Measurements from ENCODE around the gene PTPRN2.

PTPRN2 gene

DNA sequence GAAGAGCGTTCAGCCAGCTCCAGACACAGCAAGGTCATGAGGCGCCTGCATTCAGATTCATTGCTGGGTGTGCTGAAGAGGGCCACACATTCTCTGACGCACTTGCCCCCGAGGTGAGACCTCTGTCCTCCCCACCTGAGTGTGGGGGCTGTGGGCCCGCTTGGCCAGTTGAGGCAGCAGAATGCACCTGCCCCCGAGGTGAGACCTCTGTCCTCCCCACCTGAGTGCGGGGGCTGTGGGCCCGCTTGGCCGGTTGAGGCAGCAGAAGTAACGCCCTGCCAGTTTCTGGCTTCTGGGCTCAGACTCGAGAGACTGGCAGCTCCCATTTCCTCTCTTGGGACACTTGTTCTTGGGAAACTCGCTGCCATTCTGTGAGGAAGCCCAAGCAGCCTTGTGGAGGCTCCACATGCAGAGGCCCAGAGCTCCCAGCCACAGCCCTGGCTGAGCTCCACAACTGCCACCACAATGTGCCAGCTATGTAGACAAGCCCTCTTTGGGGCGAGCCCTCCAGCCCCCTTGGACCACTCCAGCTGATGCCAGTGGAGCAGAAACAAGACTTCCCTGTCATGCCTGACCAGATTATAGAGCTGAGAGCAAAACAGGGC lies 816.8 kb downstream of the PTPRN2 start:
- no peak overlapping the region for H3K4me3 ChIP-seq (ENCODE audit: low read depth, low read length)
- DNase-seq (ENCODE audit: low read depth, low spot score), result no peak
- ChIA-PET CTCF (no interaction called here), POLR2A (no interaction called here)
- TF ChIP-seq, protein P1, sequence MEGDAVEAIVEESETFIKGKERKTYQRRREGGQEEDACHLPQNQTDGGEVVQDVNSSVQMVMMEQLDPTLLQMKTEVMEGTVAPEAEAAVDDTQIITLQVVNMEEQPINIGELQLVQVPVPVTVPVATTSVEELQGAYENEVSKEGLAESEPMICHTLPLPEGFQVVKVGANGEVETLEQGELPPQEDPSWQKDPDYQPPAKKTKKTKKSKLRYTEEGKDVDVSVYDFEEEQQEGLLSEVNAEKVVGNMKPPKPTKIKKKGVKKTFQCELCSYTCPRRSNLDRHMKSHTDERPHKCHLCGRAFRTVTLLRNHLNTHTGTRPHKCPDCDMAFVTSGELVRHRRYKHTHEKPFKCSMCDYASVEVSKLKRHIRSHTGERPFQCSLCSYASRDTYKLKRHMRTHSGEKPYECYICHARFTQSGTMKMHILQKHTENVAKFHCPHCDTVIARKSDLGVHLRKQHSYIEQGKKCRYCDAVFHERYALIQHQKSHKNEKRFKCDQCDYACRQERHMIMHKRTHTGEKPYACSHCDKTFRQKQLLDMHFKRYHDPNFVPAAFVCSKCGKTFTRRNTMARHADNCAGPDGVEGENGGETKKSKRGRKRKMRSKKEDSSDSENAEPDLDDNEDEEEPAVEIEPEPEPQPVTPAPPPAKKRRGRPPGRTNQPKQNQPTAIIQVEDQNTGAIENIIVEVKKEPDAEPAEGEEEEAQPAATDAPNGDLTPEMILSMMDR (IDR thresholded peaks at IDR 0.05; ENCODE audit: insufficient read depth, low read length, missing control alignments), result no peak

DNA sequence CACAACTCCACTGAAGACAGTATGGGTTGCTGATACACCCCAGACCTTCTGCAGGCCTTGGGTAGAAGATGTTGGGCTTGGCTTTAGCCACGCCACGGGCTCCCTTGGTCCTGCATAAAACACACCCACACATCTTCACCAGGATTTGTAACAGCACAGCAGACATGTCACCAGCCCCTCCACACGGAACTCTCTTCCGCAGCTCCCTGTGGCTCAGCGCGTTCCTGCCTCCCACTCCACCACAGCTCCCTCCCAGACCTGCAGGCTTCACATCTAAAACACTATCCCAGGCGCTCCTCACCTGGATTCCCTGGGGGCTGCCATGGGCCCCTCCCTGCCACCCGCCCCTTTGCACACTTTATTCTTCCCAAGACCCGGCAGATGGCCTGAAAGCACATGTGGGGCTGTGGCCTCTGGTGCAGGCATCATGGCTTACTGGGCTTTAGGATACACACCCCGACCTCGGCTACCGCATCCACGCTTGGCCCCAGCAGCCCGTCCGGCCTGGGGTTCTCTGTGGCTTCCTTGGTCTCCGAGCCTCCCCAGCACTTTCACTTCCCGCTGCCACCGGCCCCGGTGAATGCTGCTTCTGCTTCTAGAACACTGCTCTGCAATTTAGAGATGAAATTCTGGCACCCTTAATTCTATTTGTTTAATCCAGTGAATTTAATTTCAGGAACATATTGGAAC lies 818.0 kb downstream of the PTPRN2 start:
- TF ChIP-seq, protein P1 (IDR thresholded peaks at IDR 0.05; ENCODE audit: insufficient read depth, low read length, missing control alignments), result no peak
- H3K4me3 ChIP-seq (ENCODE audit: low read depth, low read length), result no peak overlapping the region
- no peak for DNase-seq (ENCODE audit: low read depth, low spot score)
- ChIA-PET CTCF (no interaction called here), POLR2A (no interaction called here)

DNA sequence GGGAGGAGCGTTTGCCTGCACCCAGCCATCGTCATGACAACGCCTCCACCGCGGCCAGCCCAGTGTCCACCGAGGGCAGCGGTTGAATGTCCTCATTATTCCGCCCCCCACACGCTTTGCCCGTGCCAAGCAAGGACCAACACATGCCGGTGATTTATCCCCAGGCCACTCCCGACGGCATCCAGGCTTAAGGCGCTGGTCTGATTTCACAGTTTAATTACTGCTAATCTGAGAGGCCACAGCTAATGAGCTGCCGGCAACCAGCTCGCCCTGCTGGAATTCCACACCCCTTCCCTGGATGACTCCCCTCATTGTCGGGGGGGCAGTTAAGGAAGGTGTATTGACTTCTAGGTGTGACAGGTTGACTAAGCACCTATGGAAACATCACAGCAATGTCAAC lies 818.5 kb downstream of the PTPRN2 start:
- TF ChIP-seq, protein P1 (IDR thresholded peaks at IDR 0.05; ENCODE audit: insufficient read depth, low read length, missing control alignments), result no peak
- ChIA-PET POLR2A (no interaction called here), CTCF (no interaction called here)
- no peak for DNase-seq (ENCODE audit: low read depth, low spot score)
- H3K4me3 ChIP-seq (ENCODE audit: low read depth, low read length), result no peak overlapping the region

DNA sequence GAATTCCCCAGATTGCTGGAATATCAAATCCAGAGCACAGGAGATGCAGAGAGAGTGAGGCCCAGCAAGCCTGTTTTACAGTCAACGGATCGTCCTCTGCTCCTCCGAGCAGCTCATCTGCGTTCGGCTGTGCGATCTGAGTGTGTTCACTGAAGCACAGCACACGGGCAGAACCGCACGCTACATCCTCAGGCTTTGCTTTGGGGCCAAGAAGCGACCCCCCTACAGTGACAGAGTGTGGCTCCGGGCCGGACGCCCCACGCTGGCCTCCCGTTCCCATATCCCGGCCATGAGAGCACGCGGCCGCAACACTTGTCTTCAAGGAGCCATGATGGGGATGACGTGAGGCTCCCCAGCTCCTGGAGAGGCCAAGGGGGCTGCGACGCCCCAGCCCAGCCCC lies 819.4 kb downstream of the PTPRN2 start:
- ChIA-PET CTCF (no interaction called here), POLR2A (no interaction called here)
- TF ChIP-seq, protein P1 (IDR thresholded peaks at IDR 0.05; ENCODE audit: insufficient read depth, low read length, missing control alignments), result no peak
- no peak for DNase-seq (ENCODE audit: low read depth, low spot score)
- H3K4me3 ChIP-seq (ENCODE audit: low read depth, low read length), result no peak overlapping the region

DNA sequence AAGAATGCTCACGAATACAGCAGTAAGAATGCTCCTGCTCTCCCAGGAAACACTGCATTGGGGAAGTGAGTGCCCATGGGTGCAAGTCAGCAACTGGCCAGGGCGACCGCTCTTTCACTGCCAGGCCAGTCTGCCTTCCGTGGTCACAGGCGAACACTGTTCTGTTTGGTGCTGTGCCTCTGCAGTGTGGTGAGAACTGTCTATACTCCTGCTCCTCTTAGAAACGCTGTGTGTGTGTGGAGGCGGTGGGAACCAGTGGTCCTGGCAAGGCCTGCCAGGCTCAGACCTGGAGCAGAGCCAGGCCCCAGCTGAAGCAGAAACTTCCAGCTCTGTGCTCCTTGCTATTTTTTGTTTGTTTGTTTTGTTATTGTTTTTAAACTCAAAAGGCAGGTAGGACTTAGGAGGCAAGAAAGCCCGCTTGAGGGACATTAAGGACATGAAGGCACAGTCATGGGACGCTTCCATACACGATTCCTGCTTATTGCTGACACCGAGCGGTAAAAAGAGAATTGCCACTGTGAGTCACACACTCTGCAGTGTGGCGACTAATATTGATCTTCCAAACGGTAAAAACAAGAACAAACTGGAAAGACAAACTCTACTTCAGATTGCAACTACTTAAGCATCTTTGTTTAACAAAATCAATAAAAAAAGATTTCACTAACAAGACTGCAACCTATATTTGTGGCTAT lies 820.0 kb downstream of the PTPRN2 start:
- H3K4me3 ChIP-seq (ENCODE audit: low read depth, low read length), result no peak overlapping the region
- no peak for DNase-seq (ENCODE audit: low read depth, low spot score)
- ChIA-PET POLR2A (no interaction called here), CTCF (no interaction called here)
- TF ChIP-seq, protein P1 (IDR thresholded peaks at IDR 0.05; ENCODE audit: insufficient read depth, low read length, missing control alignments), result no peak

DNA sequence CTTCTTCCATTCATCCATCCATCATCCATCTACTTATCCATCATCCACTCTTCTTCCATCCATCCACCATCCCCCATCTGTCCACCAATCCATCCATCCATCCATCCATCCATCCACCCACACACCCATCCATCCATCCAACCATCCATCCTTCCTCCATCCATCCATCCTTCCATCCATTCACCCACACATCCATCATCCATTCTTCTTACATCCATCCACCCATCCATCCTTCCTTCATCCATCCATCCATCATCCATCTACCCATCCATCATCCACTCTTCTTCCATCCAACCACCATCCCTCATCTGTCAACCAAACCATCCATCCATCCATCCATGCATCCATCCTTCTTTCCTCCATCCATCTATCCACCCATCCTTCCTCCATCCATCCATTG lies 821.5 kb downstream of the PTPRN2 start:
- no peak overlapping the region for H3K4me3 ChIP-seq (ENCODE audit: low read depth, low read length)
- TF ChIP-seq, protein P1 (IDR thresholded peaks at IDR 0.05; ENCODE audit: insufficient read depth, low read length, missing control alignments), result no peak
- ChIA-PET POLR2A (no interaction called here), CTCF (no interaction called here)
- no peak for DNase-seq (ENCODE audit: low read depth, low spot score)

All from AG04449 (cell line).